GM12878 (cell line): ENCODE data around the gene DYRK4. TPM values are rescaled to one million over a fixed set of nuclear protein-coding genes. Genes with fewer than 3 reads are reported as not detected.

Experiments
- BCL11A ChIP-seq: IDR thresholded peaks from 2 replicates; pipeline ENCODE4 v1.6.1; 2011; ENCODE audit warnings: low read depth, low read length
- BRCA1 ChIP-seq: IDR thresholded peaks from 2 replicates; pipeline ENCODE4 v1.6.1; 2011; ENCODE audit warnings: low read depth, low read length, improper control_type of control experiment
- CREB1 ChIP-seq: IDR thresholded peaks from 2 replicates; pipeline ENCODE4 v1.6.1; 2012; ENCODE audit warnings: low read depth, mild to moderate bottlenecking, inconsistent platforms
- EZH2 ChIP-seq: IDR thresholded peaks from 2 replicates; pipeline ENCODE4 v1.6.1; 2012; ENCODE audit warnings: low read depth, mild to moderate bottlenecking, control low read depth, inconsistent platforms, low read length, borderline replicate concordance; ENCODE audit not compliant: control insufficient read depth
- HSF1 ChIP-seq: fragments of 150-350 bp; IDR thresholded peaks from 2 replicates; pipeline ENCODE4 v1.6.1; 2014; ENCODE audit warnings: mild to moderate bottlenecking, low read depth, low read length
- JUND ChIP-seq: IDR thresholded peaks from 2 replicates; pipeline ENCODE4 v1.6.1; 2012; ENCODE audit warnings: low read depth, mild to moderate bottlenecking, low read length, improper control_type of control experiment, moderate library complexity
- NFIC ChIP-seq: IDR thresholded peaks from 2 replicates; pipeline ENCODE4 v1.6.1; 2012; ENCODE audit warnings: low read depth, mild to moderate bottlenecking, inconsistent platforms, low read length, moderate library complexity
- NFXL1 ChIP-seq: fragments of 450-650 bp; IDR thresholded peaks from 2 replicates; pipeline ENCODE4 v1.6.1; 2017; ENCODE audit warnings: antibody characterized with exemption, mild to moderate bottlenecking, borderline replicate concordance
- PAX5 ChIP-seq: IDR thresholded peaks from 2 replicates; pipeline ENCODE4 v1.6.1; 2011; ENCODE audit warnings: low read depth, low read length, borderline replicate concordance
- RBBP5 ChIP-seq: fragments of 200-600 bp; sonication (generic); conservative IDR thresholded peaks from 2 replicates; pipeline ENCODE4 v1.6.1; 2016
- REST ChIP-seq: IDR thresholded peaks from 2 replicates; pipeline ENCODE4 v1.6.1; 2012; ENCODE audit warnings: mild to moderate bottlenecking, low read depth, low read length
- WRNIP1 ChIP-seq: IDR thresholded peaks from 2 replicates; pipeline ENCODE4 v1.6.1; 2011; ENCODE audit warnings: low read depth, low read length, improper control_type of control experiment, borderline replicate concordance
- ZNF207 ChIP-seq: fragments of 450-650 bp; IDR thresholded peaks from 2 replicates; pipeline ENCODE4 v1.6.1; 2014; ENCODE audit warnings: antibody characterized with exemption, mild to moderate bottlenecking, borderline replicate concordance
- ZNF274 ChIP-seq: IDR thresholded peaks from one replicate; pipeline ENCODE4 v1.8.0; 2011; ENCODE audit not compliant: insufficient read length, insufficient read depth
- polyA plus RNA-seq, 11 experiments: library from polyadenylated mRNA; depleted of rRNA in 4 of 11; unstranded in 6 of 11; stranded (reverse) in 5 of 11; fragments of >200 nt; fragmentation: Nextera tagmentation in 4 of 11; fragmentation: Illumina TruSeq in 1 of 11; extraction: Ambion mirVana in 4 of 11; extraction: Trizol in 1 of 11; gene quantifications; 1 replicate in 1 of 11; 2 replicates in 10 of 11; pipeline versions ENCODE4 v1.2.1 to v1.2.3, GENCODE V29; 2011 to 2016; ENCODE audit warnings: inconsistent platforms in 2 of 11, missing spikeins in 2 of 11, low read depth in 1 of 11
- total RNA-seq, 4 experiments: library from RNA; depleted of rRNA in 3 of 4; stranded (reverse); fragments of >200 nt in 3 of 4; fragmentation: Illumina TruSeq in 1 of 4; extraction: Trizol in 1 of 4; gene quantifications; 2 replicates each; pipeline versions ENCODE4 v1.2.1 to v1.2.3, GENCODE V29; 2013 to 2021
- TF ChIP-seq, protein P1 (sequence below): fragments of 450-650 bp; formaldehyde crosslinking; IDR thresholded peaks from 2 replicates; pipeline ENCODE4 v1.4.0; 2020; ENCODE audit warnings: mild to moderate bottlenecking, moderate library complexity
- TF ChIP-seq, protein P2 (sequence below): IDR thresholded peaks from 2 replicates; pipeline ENCODE4 v1.6.1; 2012; ENCODE audit warnings: low read depth, low read length, improper control_type of control experiment
- TF ChIP-seq, protein P3 (sequence below): fragments of 450-650 bp; IDR thresholded peaks from 2 replicates; pipeline ENCODE4 v1.6.1; 2016; ENCODE audit warnings: mild to moderate bottlenecking

The DYRK4 gene
- total and polyA plus RNA-seq, 10 of the 15 experiments (the other 5 are each of a cell fraction or from before 2014, with no cell fraction given) = 30.8 to 66.7 (median 46.8) TPM

- TF ChIP-seq HSF1 (no peak), PAX5 (no peak), JUND (no peak), BRCA1 (no peak), BCL11A (no peak), ZNF207 (peak; percentile 79; the same call in 1 of the 2 replicates), WRNIP1 (0 out of 2 replicates have a peak, but pooled peaks have one; percentile 80), REST (no peak), RBBP5 (no peak), EZH2 (no peak), ZNF274 (no peak), NFIC (no peak), CREB1 (peak; percentile 62), NFXL1 (no peak)
- TF ChIP-seq, protein P1, sequence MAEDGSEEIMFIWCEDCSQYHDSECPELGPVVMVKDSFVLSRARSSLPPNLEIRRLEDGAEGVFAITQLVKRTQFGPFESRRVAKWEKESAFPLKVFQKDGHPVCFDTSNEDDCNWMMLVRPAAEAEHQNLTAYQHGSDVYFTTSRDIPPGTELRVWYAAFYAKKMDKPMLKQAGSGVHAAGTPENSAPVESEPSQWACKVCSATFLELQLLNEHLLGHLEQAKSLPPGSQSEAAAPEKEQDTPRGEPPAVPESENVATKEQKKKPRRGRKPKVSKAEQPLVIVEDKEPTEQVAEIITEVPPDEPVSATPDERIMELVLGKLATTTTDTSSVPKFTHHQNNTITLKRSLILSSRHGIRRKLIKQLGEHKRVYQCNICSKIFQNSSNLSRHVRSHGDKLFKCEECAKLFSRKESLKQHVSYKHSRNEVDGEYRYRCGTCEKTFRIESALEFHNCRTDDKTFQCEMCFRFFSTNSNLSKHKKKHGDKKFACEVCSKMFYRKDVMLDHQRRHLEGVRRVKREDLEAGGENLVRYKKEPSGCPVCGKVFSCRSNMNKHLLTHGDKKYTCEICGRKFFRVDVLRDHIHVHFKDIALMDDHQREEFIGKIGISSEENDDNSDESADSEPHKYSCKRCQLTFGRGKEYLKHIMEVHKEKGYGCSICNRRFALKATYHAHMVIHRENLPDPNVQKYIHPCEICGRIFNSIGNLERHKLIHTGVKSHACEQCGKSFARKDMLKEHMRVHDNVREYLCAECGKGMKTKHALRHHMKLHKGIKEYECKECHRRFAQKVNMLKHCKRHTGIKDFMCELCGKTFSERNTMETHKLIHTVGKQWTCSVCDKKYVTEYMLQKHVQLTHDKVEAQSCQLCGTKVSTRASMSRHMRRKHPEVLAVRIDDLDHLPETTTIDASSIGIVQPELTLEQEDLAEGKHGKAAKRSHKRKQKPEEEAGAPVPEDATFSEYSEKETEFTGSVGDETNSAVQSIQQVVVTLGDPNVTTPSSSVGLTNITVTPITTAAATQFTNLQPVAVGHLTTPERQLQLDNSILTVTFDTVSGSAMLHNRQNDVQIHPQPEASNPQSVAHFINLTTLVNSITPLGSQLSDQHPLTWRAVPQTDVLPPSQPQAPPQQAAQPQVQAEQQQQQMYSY (CRISPR knock-in tag) = no peak
- TF ChIP-seq, protein P2, sequence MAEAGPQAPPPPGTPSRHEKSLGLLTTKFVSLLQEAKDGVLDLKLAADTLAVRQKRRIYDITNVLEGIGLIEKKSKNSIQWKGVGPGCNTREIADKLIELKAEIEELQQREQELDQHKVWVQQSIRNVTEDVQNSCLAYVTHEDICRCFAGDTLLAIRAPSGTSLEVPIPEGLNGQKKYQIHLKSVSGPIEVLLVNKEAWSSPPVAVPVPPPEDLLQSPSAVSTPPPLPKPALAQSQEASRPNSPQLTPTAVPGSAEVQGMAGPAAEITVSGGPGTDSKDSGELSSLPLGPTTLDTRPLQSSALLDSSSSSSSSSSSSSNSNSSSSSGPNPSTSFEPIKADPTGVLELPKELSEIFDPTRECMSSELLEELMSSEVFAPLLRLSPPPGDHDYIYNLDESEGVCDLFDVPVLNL = no peak
- TF ChIP-seq, protein P3, sequence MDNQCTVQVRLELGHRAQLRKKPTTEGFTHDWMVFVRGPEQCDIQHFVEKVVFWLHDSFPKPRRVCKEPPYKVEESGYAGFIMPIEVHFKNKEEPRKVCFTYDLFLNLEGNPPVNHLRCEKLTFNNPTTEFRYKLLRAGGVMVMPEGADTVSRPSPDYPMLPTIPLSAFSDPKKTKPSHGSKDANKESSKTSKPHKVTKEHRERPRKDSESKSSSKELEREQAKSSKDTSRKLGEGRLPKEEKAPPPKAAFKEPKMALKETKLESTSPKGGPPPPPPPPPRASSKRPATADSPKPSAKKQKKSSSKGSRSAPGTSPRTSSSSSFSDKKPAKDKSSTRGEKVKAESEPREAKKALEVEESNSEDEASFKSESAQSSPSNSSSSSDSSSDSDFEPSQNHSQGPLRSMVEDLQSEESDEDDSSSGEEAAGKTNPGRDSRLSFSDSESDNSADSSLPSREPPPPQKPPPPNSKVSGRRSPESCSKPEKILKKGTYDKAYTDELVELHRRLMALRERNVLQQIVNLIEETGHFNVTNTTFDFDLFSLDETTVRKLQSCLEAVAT = no peak; the same call in 1 of the 2 replicates
Observed at GRCh38 chr12:4604684-4605193, 42.7 kb downstream of the DYRK4 start (continued).
